NCI-H1436 treated with DMSO at 0.1 percent for 48 hours (cell line): ENCODE measurements around the gene SYNM.

ENCODE experiments used
- DNase-seq: peaks from one replicate; lab custom pipeline; 2025; lab: John Stamatoyannopoulos, UW

SYNM gene

GRCh38 chr15:99122831-99123712 lies 18.2 kb downstream of the SYNM start:
- DNase-seq: no peak

- DNase-seq: no peak
These were observed 19.0 kb downstream of the SYNM start for GRCh38 chr15:99123713-99124451.

- no peak for DNase-seq
These were observed 19.8 kb downstream of the SYNM start for GRCh38 chr15:99124641-99125040.

GRCh38 chr15:99125061-99125891 lies 20.4 kb downstream of the SYNM start:
- no peak for DNase-seq

GRCh38 chr15:99126131-99126588 lies 21.3 kb downstream of the SYNM start:
- no peak for DNase-seq

GRCh38 chr15:99126930-99127329 lies 22.1 kb downstream of the SYNM start:
- no peak for DNase-seq

- no peak for DNase-seq
These were observed 22.9 kb downstream of the SYNM start for GRCh38 chr15:99127773-99128172.

- no peak for DNase-seq
These were observed 23.5 kb downstream of the SYNM start for GRCh38 chr15:99128411-99128810.

- DNase-seq: no peak
These were observed 24.8 kb downstream of the SYNM start for GRCh38 chr15:99129644-99130043.

- DNase-seq: no peak
These were observed 25.4 kb downstream of the SYNM start for GRCh38 chr15:99130314-99130713.

GRCh38 chr15:99130765-99131440 lies 26.0 kb downstream of the SYNM start:
- no peak for DNase-seq

- DNase-seq: no peak
These were observed 26.7 kb downstream of the SYNM start for GRCh38 chr15:99131441-99132023.

GRCh38 chr15:99132122-99132521 lies 27.2 kb downstream of the SYNM start:
- no peak for DNase-seq

- no peak for DNase-seq
These were observed 27.9 kb downstream of the SYNM start for GRCh38 chr15:99132634-99133287.

GRCh38 chr15:99134317-99134821 lies 29.5 kb downstream of the SYNM start:
- no peak for DNase-seq

- DNase-seq: no peak
These were observed 30.3 kb downstream of the SYNM start for GRCh38 chr15:99135194-99135593.

GRCh38 chr15:99137111-99137546 lies 32.2 kb downstream of the SYNM start:
- DNase-seq: no peak

GRCh38 chr15:99137877-99138276 lies 33.0 kb downstream of the SYNM start:
- no peak for DNase-seq

GRCh38 chr15:99138491-99138982 lies 33.7 kb downstream of the SYNM start:
- DNase-seq: no peak

- no peak for DNase-seq
These were observed 34.4 kb downstream of the SYNM start for GRCh38 chr15:99139276-99139675.
